ENCODE data around the gene CACNA1C. TPM values are rescaled to one million over a fixed set of nuclear protein-coding genes. Genes with fewer than 3 reads are reported as not detected.

Gene CACNA1C
- total and polyA plus RNA-seq, 10 of the 15 experiments (the other 5 are each of a cell fraction or from before 2014, with no cell fraction given), result under 0.01 to 0.15 (median 0.09) TPM; not detected in 5

DNA sequence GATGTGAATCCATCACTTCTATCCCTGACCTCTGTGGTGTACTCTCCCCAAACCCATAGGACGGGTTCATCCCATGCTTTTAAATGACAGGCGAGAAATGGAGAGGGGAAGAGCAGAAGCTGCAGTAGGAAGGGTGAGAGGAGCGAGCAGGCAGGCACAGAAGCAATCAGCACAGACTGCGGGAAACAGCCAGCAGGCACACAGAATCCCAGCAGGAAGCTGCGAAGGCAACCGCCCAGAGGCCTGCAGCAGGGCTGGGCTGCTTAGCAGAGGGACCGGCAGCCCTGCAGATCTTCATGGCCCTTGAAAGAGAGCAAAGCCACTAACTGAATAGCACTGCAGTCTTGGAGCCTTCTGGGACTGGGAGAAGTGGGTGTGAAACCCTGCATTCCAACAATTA lies 455.0 kb downstream of the CACNA1C start:
- no peak for FAIRE-seq
- Histone ChIP-seq H3K79me2 (ENCODE audit: control insufficient read depth, insufficient read depth, low read length) (no peaks in the 10 kb centered on the region), H3K36me3 (ENCODE audit: control insufficient read depth in 2 of 2, insufficient read depth in 2 of 2, low read length in 1 of 2) (no peaks in the 10 kb centered on the region), H3K27me3 (replicated peaks in 1 of 2; ENCODE audit: control insufficient read depth in 2 of 2, insufficient read depth in 2 of 2, low read length in 1 of 2) (peaks cover 0 to 3% of the 10 kb centered on the region in 2 experiments; a peak in 3 of 4 replicates), H3K4me1 (ENCODE audit: control insufficient read depth, insufficient read depth, low read length) (no peaks in the 10 kb centered on the region), H3K27ac (ENCODE audit: control insufficient read depth, insufficient read depth) (no peak overlapping the region), H4K20me1 (ENCODE audit: control insufficient read depth, insufficient read depth) (no peaks in the 10 kb centered on the region), H3K9ac (ENCODE audit: control insufficient read depth, insufficient read depth, low read length) (no peak overlapping the region), H3K4me2 (ENCODE audit: control insufficient read depth, insufficient read depth) (no peak overlapping the region), H2AFZ (ENCODE audit: control insufficient read depth, low read depth, low read length) (no peak overlapping the region), H3K9me3 (replicated peaks; ENCODE audit: control insufficient read depth, insufficient read depth, low read length) (no peaks in the 10 kb centered on the region), H3K4me3 (no peak overlapping the region)
- in situ Hi-C loops (cut with MboI), result no loop called here
- ChIA-PET POLR2A (no interaction called here), SMC1A (ENCODE audit: uncharacterized antibody, unreplicated experiment) (no interaction called here), RAD21 (ENCODE audit: unreplicated experiment) (no interaction called here), CTCF (no interaction called here)
- no peak for ATAC-seq
- intact Hi-C loops (cut with micrococcal nuclease; ENCODE audit: unreplicated experiment), result no loop called here
- no TSS peak for BruUV-seq (replicated peaks)
- WGBS (ENCODE audit: insufficient coverage, insufficient replicate concordance, low lambda C conversion rate, missing lambda C conversion rate), result 43% methylated on average over 7 of the region's 7 CpGs
- DNase-seq (ENCODE audit: low read depth, low spot score), result no peak
- TF ChIP-seq BCL3 (IDR thresholded peaks at IDR 0.05; ENCODE audit: borderline replicate concordance, insufficient read depth, low read depth, low read length, poor library complexity, severe bottlenecking) (no peak), IRF4 (IDR thresholded peaks at IDR 0.05; ENCODE audit: low read depth, low read length) (no peak), POLR2AphosphoS5 (IDR thresholded peaks at IDR 0.05; ENCODE audit: low read length) (no peak), MLLT1 (IDR thresholded peaks at IDR 0.05) (no peak), CUX1 (IDR thresholded peaks at IDR 0.05; ENCODE audit: insufficient replicate concordance, low read depth, low read length) (no peak), BCLAF1 (IDR thresholded peaks at IDR 0.05) (no peak), BCL11A (IDR thresholded peaks at IDR 0.05; ENCODE audit: low read depth, low read length) (no peak), GABPA (IDR thresholded peaks at IDR 0.05; ENCODE audit: low read depth) (no peak)
- TF ChIP-seq, protein P1, sequence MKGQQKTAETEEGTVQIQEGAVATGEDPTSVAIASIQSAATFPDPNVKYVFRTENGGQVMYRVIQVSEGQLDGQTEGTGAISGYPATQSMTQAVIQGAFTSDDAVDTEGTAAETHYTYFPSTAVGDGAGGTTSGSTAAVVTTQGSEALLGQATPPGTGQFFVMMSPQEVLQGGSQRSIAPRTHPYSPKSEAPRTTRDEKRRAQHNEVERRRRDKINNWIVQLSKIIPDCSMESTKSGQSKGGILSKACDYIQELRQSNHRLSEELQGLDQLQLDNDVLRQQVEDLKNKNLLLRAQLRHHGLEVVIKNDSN (IDR thresholded peaks at IDR 0.05; ENCODE audit: borderline replicate concordance, extremely low read length, insufficient read depth, low read depth, low read length), result no peak
- TF ChIP-seq, protein P2, sequence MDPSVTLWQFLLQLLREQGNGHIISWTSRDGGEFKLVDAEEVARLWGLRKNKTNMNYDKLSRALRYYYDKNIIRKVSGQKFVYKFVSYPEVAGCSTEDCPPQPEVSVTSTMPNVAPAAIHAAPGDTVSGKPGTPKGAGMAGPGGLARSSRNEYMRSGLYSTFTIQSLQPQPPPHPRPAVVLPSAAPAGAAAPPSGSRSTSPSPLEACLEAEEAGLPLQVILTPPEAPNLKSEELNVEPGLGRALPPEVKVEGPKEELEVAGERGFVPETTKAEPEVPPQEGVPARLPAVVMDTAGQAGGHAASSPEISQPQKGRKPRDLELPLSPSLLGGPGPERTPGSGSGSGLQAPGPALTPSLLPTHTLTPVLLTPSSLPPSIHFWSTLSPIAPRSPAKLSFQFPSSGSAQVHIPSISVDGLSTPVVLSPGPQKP (IDR thresholded peaks at IDR 0.05; ENCODE audit: low read depth, low read length), result no peak

Data from GM12878 (cell line).